Testis (tissue), 2 donors: Measurements from ENCODE around the gene GRIP1.

Experiments
- CTCF ChIP-seq, 3 experiments: fragments of 450-650 bp in 2 of 3; fragments of 200-600 bp in 1 of 3; sonication (generic) in 1 of 3; IDR thresholded peaks; one replicate each; pipeline ENCODE4 v1.5.1; 2016 to 2019; ENCODE audit warnings: antibody characterized with exemption in 3 of 3, mild to moderate bottlenecking in 2 of 3, moderate library complexity in 1 of 3
- POLR2A ChIP-seq: fragments of 450-650 bp; IDR thresholded peaks from one replicate; pipeline ENCODE4 v1.6.1; 2017; ENCODE audit warnings: antibody characterized with exemption, mild to moderate bottlenecking, moderate library complexity

- no peak for TF ChIP-seq CTCF (IDR thresholded peaks at IDR 0.05)
- TF ChIP-seq POLR2A, result no peak
These were observed 348.9 kb downstream of the GRIP1 start for GRCh38 chr12:66329941-66330340.
